Measurements from ENCODE around the gene CH25H.

CH25H gene

DNA sequence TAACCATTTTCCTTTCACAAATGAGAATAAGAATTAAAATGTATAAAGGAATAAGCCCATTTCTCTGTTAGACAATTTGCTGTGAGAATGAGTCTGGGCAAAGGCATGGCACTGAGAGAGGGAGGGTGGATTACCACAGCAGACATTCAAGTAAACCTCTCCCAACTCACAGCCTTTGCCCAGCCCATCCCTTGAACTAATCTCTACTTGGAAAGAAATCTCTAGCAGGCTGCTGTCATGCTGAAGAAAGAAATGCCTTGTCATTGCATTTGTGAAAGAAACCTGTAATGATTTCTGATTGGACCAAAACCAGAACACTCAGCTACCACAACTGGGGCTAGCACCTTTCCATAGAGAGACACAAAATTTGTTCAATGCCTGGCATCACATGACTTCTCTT is 39.2 kb downstream of the CH25H start:
- Histone ChIP-seq H3K4me1 (ENCODE audit: insufficient read depth, poor library complexity, severe bottlenecking) (peaks cover 2% of the 10 kb centered on the region), H3K27me3 (ENCODE audit: insufficient read depth, poor library complexity, severe bottlenecking) (no peaks in the 10 kb centered on the region), H3K4me3 (ENCODE audit: severe bottlenecking) (no peak overlapping the region), H3K27ac (ENCODE audit: poor library complexity, severe bottlenecking) (no peak overlapping the region), H3K36me3 (ENCODE audit: low read depth) (no peaks in the 10 kb centered on the region), H3K9me3 (ENCODE audit: severe bottlenecking) (no peaks in the 10 kb centered on the region)
- TF ChIP-seq, protein P1, sequence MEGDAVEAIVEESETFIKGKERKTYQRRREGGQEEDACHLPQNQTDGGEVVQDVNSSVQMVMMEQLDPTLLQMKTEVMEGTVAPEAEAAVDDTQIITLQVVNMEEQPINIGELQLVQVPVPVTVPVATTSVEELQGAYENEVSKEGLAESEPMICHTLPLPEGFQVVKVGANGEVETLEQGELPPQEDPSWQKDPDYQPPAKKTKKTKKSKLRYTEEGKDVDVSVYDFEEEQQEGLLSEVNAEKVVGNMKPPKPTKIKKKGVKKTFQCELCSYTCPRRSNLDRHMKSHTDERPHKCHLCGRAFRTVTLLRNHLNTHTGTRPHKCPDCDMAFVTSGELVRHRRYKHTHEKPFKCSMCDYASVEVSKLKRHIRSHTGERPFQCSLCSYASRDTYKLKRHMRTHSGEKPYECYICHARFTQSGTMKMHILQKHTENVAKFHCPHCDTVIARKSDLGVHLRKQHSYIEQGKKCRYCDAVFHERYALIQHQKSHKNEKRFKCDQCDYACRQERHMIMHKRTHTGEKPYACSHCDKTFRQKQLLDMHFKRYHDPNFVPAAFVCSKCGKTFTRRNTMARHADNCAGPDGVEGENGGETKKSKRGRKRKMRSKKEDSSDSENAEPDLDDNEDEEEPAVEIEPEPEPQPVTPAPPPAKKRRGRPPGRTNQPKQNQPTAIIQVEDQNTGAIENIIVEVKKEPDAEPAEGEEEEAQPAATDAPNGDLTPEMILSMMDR (IDR thresholded peaks at IDR 0.05; ENCODE audit: poor library complexity, severe bottlenecking), result no peak
- no peak for DNase-seq (ENCODE audit: low spot score)
- ATAC-seq (ENCODE audit: low read depth), result no peak

DNA sequence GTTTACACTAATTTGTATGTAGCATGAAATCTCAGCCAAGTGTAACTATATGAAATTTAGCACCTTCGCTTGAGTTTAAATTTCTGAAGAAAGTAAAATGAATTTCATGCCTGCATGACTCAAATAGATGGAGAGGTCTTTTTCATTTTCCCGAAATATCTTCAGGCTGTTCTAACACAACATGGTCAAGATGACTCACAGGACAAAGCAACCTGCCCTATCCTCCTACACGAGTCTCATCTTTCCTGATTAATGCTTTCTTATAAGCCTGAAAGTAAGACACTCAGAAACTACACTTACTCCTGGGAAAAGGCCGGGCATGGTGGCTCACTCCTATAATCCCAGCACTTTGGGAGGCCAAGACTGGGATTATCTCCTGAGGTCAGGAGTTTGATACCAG is 41.2 kb downstream of the CH25H start:
- Histone ChIP-seq H3K9me3 (ENCODE audit: severe bottlenecking) (no peaks in the 10 kb centered on the region), H3K27ac (ENCODE audit: poor library complexity, severe bottlenecking) (no peak overlapping the region), H3K4me1 (ENCODE audit: insufficient read depth, poor library complexity, severe bottlenecking) (peaks cover 2% of the 10 kb centered on the region), H3K4me3 (ENCODE audit: severe bottlenecking) (no peak overlapping the region), H3K36me3 (ENCODE audit: low read depth) (no peaks in the 10 kb centered on the region), H3K27me3 (ENCODE audit: insufficient read depth, poor library complexity, severe bottlenecking) (no peaks in the 10 kb centered on the region)
- TF ChIP-seq, protein P1 (IDR thresholded peaks at IDR 0.05; ENCODE audit: poor library complexity, severe bottlenecking), result no peak
- DNase-seq (ENCODE audit: low spot score) (no peak), ATAC-seq (ENCODE audit: low read depth) (no peak)

DNA sequence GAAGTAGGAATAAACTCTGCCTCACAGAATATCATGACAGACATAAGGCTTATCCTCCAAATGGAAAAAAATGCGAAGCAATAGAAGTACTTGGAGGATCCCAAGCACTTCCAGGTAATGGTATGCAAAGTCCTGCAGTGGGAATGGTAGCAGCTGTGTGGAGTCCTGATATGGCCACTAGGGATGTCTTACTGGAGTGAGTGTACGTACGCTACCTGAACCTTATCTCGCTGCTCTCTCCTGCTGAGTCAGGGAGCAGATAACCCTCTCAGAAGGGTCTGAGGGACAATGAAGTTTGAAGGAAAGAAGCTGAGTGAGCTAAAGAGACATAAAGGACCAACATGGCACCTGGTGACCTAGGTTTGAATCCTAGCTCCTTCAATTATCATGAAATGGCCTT is 42.2 kb downstream of the CH25H start:
- Histone ChIP-seq H3K9me3 (ENCODE audit: severe bottlenecking) (no peaks in the 10 kb centered on the region), H3K4me3 (ENCODE audit: severe bottlenecking) (no peak overlapping the region), H3K27me3 (ENCODE audit: insufficient read depth, poor library complexity, severe bottlenecking) (no peaks in the 10 kb centered on the region), H3K4me1 (ENCODE audit: insufficient read depth, poor library complexity, severe bottlenecking) (peaks cover 2% of the 10 kb centered on the region), H3K36me3 (ENCODE audit: low read depth) (no peaks in the 10 kb centered on the region), H3K27ac (ENCODE audit: poor library complexity, severe bottlenecking) (no peak overlapping the region)
- no peak for DNase-seq (ENCODE audit: low spot score)
- ATAC-seq (ENCODE audit: low read depth), result no peak
- TF ChIP-seq, protein P1 (IDR thresholded peaks at IDR 0.05; ENCODE audit: poor library complexity, severe bottlenecking), result no peak

DNA sequence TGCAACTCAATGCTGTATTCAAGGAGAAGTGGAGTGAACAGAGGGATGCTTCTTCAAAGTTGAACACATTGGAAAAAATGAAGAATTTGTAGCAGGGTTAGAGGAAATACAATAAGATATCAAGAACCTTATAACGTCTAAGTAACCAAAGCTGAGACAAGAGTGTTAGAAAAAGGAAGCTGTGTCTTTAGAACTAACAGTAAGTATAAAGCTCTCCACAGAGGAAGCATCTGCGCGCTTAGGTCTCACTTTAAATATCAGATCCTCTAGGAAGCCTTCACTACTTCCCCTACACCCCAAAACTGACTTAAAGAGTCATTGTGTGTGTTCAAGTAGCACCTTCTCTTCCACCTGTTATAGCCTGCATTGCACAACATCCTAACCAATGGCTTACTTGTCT is 43.0 kb downstream of the CH25H start:
- no peak for ATAC-seq (ENCODE audit: low read depth)
- H3K36me3 ChIP-seq (ENCODE audit: low read depth), result no peaks in the 10 kb centered on the region
- peaks cover 2% of the 10 kb centered on the region for H3K4me1 ChIP-seq (ENCODE audit: insufficient read depth, poor library complexity, severe bottlenecking)
- TF ChIP-seq, protein P1 (IDR thresholded peaks at IDR 0.05; ENCODE audit: poor library complexity, severe bottlenecking), result no peak
- no peak overlapping the region for H3K4me3 ChIP-seq (ENCODE audit: severe bottlenecking)
- H3K9me3 ChIP-seq (ENCODE audit: severe bottlenecking), result no peaks in the 10 kb centered on the region
- DNase-seq (ENCODE audit: low spot score), result no peak
- H3K27ac ChIP-seq (ENCODE audit: poor library complexity, severe bottlenecking), result no peak overlapping the region
- no peaks in the 10 kb centered on the region for H3K27me3 ChIP-seq (ENCODE audit: insufficient read depth, poor library complexity, severe bottlenecking)

DNA sequence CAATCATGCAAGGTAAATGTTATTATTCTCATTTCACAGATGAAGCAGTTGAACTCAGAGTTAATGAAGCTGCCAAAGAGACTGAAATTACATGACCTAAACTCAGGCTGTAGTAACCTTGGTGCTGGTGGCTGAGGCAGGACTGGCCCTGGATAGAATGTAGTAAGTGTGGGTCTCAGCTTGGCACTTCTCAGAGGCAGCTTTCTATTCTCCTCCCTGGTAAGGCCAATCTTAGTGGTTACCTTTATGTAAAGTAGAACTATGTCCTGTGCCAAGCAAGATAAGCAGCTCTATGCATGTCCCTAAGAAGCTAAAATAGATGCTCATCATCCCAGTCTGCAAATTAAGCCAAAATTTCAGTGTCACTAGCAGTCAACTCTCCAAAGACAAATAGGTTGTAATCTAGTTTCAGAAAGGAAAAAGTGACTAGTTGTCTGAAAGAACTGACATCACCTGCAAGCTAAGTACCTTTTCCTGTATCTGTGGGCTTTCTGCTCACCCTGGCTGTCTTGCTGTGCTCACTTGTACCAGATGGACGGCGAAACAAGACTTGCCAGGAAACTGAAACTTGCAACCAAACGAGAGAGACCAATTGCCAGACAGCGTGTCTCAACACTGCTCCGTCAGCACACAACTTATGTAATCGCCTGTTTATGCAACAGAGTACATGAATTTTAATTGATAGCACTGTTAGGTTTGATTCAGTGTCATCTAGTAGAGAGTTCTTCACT is 43.7 kb downstream of the CH25H start:
- Histone ChIP-seq H3K4me3 (ENCODE audit: severe bottlenecking) (no peak overlapping the region), H3K36me3 (ENCODE audit: low read depth) (no peaks in the 10 kb centered on the region), H3K4me1 (ENCODE audit: insufficient read depth, poor library complexity, severe bottlenecking) (peaks cover 2% of the 10 kb centered on the region), H3K9me3 (ENCODE audit: severe bottlenecking) (no peaks in the 10 kb centered on the region), H3K27me3 (ENCODE audit: insufficient read depth, poor library complexity, severe bottlenecking) (no peaks in the 10 kb centered on the region), H3K27ac (ENCODE audit: poor library complexity, severe bottlenecking) (no peak overlapping the region)
- TF ChIP-seq, protein P1 (IDR thresholded peaks at IDR 0.05; ENCODE audit: poor library complexity, severe bottlenecking), result no peak
- ATAC-seq (ENCODE audit: low read depth) (peak; percentile 50), DNase-seq (ENCODE audit: low spot score) (no peak)

All from RWPE2 (cell line).